ENCODE data around the gene DEFB119.
"Not testable (repeated sequence)": the region's sequence is repeated elsewhere in the genome, so short reads cannot be mapped to it uniquely, and the experiment has no call there.

DEFB119 gene, protein sequence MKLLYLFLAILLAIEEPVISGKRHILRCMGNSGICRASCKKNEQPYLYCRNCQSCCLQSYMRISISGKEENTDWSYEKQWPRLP

GRCh38 chr20:31390490-31390889 is at the start of gene DEFB119:
Gene DEFB119 (minus strand): TSS chr20:31390590. CDS start chr20:31390483, 107 bp downstream.
- no peak for DNase-seq

DNA sequence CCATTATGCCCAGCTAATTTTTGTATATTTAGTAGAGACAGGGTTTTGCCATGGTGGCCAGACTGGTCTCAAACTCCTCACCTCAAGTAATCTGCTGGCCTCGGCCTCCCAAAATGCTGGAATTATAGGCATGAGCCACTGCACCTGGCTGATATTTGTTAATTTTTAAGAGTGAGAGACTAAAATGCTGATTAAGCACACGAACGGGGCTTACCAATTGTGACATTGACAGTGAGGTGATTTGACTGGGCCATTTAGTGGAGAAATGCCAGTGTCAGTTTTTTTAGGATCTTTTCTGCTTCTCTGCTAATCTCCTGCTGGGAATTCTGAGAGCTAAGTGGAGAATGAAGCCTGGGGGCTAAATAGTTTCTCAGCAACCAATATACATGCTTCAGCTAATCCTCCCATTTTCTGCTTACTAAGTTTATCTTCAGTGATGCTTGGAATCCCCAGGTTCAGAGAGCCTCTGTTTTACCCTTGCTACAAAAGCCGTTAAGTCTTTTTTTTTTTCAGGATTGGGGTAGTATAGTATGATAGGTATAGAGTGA is 40.3 kb upstream of the DEFB119 start:
- no peak for DNase-seq

- not testable (repeated sequence) for DNase-seq
These were observed 37.2 kb upstream of the DEFB119 start for GRCh38 chr20:31427576-31427975.

- not testable (repeated sequence) for DNase-seq
These were observed 36.6 kb upstream of the DEFB119 start for GRCh38 chr20:31426891-31427551.

- DNase-seq = no peak
These were observed 35.4 kb upstream of the DEFB119 start for GRCh38 chr20:31425797-31426196.

- no peak for DNase-seq
These were observed 27.9 kb upstream of the DEFB119 start for GRCh38 chr20:31418307-31418706.

GRCh38 chr20:31415653-31416052 is 25.3 kb upstream of the DEFB119 start:
- no peak for DNase-seq

GRCh38 chr20:31414381-31414780 is 24.0 kb upstream of the DEFB119 start:
- no peak for DNase-seq

DNA sequence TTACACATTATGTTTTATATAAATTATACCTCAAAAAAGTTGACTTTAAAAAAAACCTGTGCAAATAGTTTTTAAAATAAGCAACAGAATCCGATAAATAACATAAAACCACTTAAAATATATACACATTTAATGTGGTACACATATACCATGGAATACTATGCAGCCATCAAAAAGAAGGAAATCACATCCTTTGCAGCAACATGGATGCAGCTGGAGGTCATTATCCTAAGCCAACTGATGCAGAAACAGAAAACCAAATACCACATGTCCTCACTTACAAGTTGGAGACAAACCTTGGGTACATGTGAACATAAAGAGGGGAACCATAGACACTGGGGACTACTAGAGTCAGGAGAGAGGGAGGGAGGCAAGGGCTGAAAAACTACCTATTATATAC is 19.6 kb upstream of the DEFB119 start:
- no peak for DNase-seq

DNA sequence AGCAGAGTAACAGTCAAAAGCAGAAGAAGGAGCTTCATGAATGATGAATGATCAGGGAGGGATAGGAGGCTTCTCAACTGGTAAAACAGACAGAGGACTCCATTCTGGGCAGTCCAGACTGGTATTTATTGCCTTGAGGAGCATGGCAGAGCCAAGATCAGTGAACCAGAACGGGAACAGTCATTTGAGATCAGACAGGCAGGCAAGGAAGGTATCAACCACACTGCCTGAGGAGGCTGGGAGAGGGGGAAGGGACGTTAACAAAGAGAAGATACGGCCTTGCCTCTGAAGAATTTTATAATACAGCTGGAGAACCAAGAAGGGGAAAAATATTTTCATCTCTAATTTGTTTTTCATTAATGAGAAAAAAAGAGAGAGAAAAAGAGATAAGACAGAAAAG is 15.7 kb upstream of the DEFB119 start, which contains the start of gene DEFB121:
Gene DEFB121 (minus strand): TSS at position 101 of the 400 bp plus-strand sequence. CDS start 63 bp downstream, at position 38.
- no peak for DNase-seq

DNA sequence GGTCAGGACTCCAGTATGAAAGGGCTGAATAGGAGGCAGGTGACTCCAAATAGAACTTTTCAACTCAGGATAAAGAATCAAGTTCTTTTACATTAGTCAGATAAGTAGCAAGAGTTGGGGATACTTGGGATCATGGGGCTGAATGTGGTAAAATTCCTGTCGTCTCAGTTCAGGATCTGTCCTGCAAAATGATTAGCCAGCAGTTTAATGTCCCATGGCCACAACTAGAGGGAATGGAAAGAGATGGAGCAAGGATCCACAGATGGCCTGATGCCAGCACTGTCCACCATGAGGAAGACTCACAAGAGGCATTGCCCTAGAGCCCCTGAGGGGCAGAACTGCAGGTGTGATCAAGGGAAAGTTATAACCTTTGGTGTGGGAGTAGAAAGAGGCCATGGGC is 13.5 kb upstream of the DEFB119 start:
- DNase-seq = no peak

DNA sequence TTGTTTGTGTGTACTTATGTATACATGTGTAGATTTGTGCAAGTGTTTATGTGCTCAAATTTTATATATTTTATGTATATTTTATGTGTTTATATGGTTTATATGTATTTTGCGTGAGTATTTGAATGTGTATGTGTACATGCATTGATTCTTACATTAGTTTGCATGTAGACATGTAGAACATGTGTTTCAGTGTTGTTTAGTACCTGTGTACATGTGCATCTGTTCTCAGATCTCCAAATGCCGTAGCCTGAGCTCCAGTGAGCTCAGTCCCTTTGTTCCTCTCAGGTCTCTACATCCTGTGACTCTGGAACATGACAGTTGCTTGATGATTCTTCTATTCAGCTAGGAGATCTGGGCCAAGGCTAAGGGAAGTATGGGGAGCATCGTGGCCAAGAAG is 4.5 kb upstream of the DEFB119 start:
- DNase-seq = no peak

DNA sequence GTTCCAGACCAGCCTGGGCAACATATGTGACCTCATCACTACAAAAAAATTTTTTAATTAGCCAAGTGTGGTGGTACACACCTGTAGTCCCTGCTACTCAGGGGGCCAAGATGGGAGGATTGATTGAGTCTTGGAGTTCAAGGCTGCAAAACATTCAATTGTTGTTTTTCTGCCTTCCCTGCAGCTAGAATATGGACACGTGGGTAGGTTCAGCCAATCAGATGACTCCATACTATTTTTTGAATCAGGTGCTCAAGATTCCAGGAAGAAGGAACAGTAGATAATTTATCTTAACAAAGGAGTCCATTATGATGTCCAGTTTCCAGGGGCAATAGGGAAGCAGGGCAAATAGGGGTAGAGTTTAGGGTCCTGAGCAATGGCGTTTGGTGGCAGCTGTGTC is 2.4 kb upstream of the DEFB119 start:
- DNase-seq = no peak

DNA sequence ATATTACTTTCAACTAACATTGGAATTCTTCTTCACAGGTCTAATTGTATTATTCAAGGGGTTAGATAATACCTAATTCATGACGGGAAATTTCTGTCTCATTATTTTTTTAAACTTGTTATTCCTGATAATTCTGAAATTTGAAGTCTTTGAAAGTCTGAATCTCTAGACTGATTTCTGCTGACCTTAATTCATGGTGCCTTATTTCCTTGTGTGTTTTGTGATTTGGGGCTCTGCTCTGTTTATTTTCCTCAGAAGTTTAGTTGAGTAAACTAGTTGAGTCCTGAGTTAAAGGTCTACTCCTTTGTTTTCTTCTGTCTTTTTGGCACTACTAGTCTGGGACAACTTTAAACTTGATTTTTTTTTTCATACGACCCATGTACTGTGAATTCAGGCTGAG is 16.0 kb downstream of the DEFB119 start:
- DNase-seq = no peak

DNA sequence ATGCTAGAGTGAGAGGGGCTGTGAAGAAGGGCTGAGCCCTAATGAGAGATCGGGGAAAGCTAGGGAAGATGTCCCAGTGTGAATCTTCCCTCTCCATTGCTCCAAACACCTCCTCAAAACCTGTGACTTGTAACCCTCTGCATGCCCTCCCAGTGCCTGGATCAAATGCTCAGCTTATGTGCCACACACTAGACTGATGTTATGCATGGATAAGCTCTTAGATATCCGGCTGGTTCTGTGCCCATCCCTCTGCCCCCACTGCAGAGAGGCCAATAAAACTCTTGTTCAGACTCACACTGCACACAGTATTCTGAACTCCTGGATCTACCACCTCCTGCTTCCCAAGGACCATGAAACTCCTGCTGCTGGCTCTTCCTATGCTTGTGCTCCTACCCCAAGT is 22.1 kb downstream of the DEFB119 start, which contains the start of gene DEFB118:
Gene DEFB118 (plus strand): TSS at position 301 of the 400 bp plus-strand sequence. CDS start 50 bp downstream, at position 351.
- no peak for DNase-seq

- not testable (repeated sequence) for DNase-seq
These were observed 26.1 kb downstream of the DEFB119 start for GRCh38 chr20:31364272-31364671.

DNA sequence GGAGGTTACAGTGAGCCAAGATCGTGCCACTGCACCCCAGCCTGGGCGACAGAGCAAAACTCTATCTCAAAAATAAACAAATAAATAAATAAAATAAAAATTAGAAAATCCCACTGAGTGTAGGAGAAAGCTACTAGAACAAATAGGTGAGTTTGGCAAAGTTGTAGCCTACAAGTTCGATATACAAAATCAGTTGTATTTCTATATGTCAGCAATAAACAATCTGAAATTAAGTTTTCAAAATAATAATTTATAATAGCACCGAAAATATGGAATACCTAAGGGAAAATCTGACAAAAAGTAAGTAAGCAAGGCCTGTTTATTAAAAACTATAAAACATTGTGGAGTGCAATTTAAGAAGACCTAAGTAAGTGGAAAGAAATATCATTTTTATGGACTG is 27.1 kb downstream of the DEFB119 start:
- DNase-seq = no peak

DNA sequence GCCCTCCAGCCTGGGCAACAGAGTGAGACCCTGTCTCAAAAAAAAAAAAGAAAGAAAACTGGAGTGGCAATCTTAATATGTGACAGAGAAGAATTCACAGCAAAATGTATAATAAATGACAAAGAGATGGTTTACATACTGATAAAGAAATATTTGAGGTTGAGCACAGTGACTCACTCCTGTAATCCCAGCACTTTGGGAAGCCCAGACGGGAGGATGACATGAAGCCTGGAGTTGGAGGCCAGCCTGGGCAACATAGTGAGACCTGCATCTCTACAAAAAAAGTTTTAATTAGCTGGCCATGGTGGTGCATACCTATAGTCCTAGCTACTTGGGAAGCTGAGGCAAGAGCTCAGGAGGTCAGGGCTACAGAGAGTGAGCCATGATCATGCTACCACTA is 34.4 kb downstream of the DEFB119 start:
- DNase-seq = no peak

- DNase-seq = no peak
These were observed 48.9 kb downstream of the DEFB119 start for GRCh38 chr20:31341470-31341869.

DNA sequence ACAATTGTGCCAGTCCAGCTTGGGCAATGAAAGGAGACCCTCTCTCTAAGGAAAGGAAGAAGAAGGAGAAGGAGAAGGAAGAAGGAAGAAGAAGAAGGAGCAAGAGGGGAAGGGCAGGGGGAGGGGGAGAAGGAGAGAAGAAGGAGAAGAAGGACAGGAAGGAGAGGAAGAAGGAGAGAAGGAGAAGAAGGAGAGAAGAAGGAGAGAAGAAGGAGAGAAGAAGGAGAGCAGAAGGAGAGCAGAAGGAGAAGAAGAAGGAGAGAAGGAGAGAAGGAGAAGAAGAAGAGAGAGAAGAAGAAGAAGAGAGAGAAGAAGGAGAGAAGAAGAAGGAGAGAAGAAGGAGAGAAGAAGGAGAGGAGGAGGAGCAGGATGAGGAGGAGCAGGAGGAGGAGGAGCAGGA is 59.5 kb downstream of the DEFB119 start:
- DNase-seq = no peak

All from HCEC 1CT (cell line).